ENCODE results near the gene SRXN1.

Gene SRXN1

DNA sequence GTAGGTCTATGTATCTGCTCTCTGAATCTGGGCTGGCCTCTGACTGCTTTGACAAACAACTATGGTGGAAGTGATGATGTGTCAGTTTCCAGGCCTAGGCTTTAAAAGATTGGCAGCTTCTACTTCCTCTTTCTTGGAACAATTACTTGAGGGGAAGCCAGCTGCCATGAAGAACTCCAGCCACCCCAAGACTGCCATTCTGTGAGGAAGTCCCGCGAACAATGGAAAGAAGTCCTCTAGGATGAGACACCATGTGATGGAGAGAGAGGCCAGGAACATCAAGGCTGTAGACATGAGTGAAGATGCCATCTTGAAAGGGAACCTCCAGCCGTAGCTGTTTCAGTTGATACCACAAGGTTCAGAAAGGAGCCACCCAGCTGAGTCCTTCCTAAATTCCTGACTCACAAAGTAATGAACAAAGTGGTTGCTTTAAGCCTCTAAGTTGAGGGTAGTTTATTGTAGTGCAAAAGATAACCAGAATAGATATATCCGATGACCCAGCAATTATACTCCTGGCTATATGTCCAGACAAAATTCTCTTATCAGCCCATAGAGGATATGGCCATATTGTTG, 27.6 kb downstream of the SRXN1 start:
- WGBS, result 96% methylated on average over 3 of the region's 4 CpGs
- no peaks in the 10 kb centered on the region for H3K27me3 ChIP-seq (ENCODE audit: insufficient read depth, low read length)

DNA sequence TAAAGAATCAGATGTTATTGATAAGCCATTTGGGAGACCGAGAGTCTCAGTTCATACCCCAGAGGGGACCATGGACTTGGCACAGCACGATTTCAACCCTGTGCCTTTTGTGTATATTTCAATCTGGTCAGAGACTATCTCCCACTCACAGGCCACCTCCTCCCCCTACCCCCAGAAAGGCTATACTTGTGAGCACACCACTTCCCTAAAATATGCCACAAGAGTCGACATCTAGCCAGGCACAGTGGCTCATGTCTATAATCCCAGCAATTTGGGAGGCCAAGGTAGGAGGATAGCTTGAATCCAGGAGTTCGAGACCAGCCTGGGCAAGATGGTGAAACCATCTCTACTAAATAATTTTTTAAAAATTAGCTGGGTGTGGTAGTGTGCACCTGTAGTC, 29.3 kb downstream of the SRXN1 start:
- no peak overlapping the region for H3K27ac ChIP-seq (ENCODE audit: low read depth, low read length)
- no peaks in the 10 kb centered on the region for H3K9me3 ChIP-seq (ENCODE audit: insufficient read depth, low read depth, low read length)
- 0 out of 2 replicates have a peak, but pooled peaks cover 4% of the 10 kb centered on the region for H3K4me1 ChIP-seq (ENCODE audit: insufficient read depth, low read length)
- no peaks in the 10 kb centered on the region for H3K27me3 ChIP-seq (ENCODE audit: insufficient read depth, low read length)
- 76% methylated on average over 4 of the region's 4 CpGs for WGBS
- H3K9ac ChIP-seq (ENCODE audit: low read depth, low read length), result no peak overlapping the region
- H3K36me3 ChIP-seq (ENCODE audit: insufficient read depth, low read length), result no peaks in the 10 kb centered on the region
- no peak overlapping the region for H3K4me3 ChIP-seq (ENCODE audit: low read length)

More for the DNA sequence above, 27.6 kb downstream of the SRXN1 start:
- Histone ChIP-seq H3K4me1 (ENCODE audit: insufficient read depth, low read length) (0 out of 2 replicates have a peak, but pooled peaks cover 4% of the 10 kb centered on the region), H3K36me3 (ENCODE audit: insufficient read depth, low read length) (no peaks in the 10 kb centered on the region), H3K27ac (ENCODE audit: low read depth, low read length) (no peak overlapping the region), H3K9ac (ENCODE audit: low read depth, low read length) (no peak overlapping the region), H3K4me3 (ENCODE audit: low read length) (no peak overlapping the region), H3K9me3 (ENCODE audit: insufficient read depth, low read depth, low read length) (no peaks in the 10 kb centered on the region)

- WGBS, result 37% methylated on average over 4 of the region's 4 CpGs
- Histone ChIP-seq H3K9me3 (ENCODE audit: insufficient read depth, low read depth, low read length) (no peaks in the 10 kb centered on the region), H3K27ac (ENCODE audit: low read depth, low read length) (no peak overlapping the region), H3K27me3 (ENCODE audit: insufficient read depth, low read length) (no peaks in the 10 kb centered on the region), H3K4me1 (ENCODE audit: insufficient read depth, low read length) (0 out of 2 replicates have a peak, but pooled peaks cover 4% of the 10 kb centered on the region), H3K9ac (ENCODE audit: low read depth, low read length) (no peak overlapping the region), H3K36me3 (ENCODE audit: insufficient read depth, low read length) (no peaks in the 10 kb centered on the region), H3K4me3 (ENCODE audit: low read length) (no peak overlapping the region)
Observed at GRCh38 chr20:623021-623420, 30.0 kb downstream of the SRXN1 start.

DNA sequence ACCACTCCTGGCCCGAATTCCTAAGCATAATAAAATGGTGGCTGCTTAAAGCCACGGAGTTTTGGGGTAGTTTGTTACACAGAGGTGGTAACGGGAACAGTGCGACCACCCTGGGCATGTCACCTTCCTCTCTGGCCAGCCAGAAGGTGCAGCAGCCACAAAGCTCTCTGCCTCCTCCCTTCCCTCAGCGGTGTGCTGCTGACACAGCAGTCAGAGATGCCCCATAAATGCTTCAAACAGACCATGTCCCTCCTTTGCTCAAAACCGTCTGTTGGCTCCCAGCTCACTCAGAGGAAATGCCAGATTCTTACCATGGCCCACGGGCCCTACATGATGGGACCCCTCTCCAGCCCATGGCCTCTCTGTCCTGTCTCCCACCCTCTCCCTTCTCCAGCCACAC, 30.8 kb downstream of the SRXN1 start:
- Histone ChIP-seq H3K9ac (ENCODE audit: low read depth, low read length) (no peak overlapping the region), H3K4me3 (ENCODE audit: low read length) (no peak overlapping the region), H3K27me3 (ENCODE audit: insufficient read depth, low read length) (no peaks in the 10 kb centered on the region), H3K9me3 (ENCODE audit: insufficient read depth, low read depth, low read length) (0 out of 2 replicates have a peak, but pooled peaks cover 3% of the 10 kb centered on the region), H3K4me1 (ENCODE audit: insufficient read depth, low read length) (0 out of 2 replicates have a peak, but pooled peaks cover 4% of the 10 kb centered on the region), H3K27ac (ENCODE audit: low read depth, low read length) (no peak overlapping the region), H3K36me3 (ENCODE audit: insufficient read depth, low read length) (no peaks in the 10 kb centered on the region)
- 89% methylated on average over 7 of the region's 7 CpGs for WGBS

GRCh38 chr20:621125-621756, 31.8 kb downstream of the SRXN1 start:
- H3K27ac ChIP-seq (ENCODE audit: low read depth, low read length), result no peak overlapping the region
- H3K4me3 ChIP-seq (ENCODE audit: low read length), result no peak overlapping the region
- H3K27me3 ChIP-seq (ENCODE audit: insufficient read depth, low read length), result no peaks in the 10 kb centered on the region
- H3K4me1 ChIP-seq (ENCODE audit: insufficient read depth, low read length), result 0 out of 2 replicates have a peak, but pooled peaks cover 4% of the 10 kb centered on the region
- H3K9me3 ChIP-seq (ENCODE audit: insufficient read depth, low read depth, low read length), result 0 out of 2 replicates have a peak, but pooled peaks cover 3% of the 10 kb centered on the region
- 46% methylated on average over 5 of the region's 5 CpGs for WGBS
- H3K9ac ChIP-seq (ENCODE audit: low read depth, low read length), result no peak overlapping the region
- no peaks in the 10 kb centered on the region for H3K36me3 ChIP-seq (ENCODE audit: insufficient read depth, low read length)

GRCh38 chr20:620246-620645, 32.8 kb downstream of the SRXN1 start:
- Histone ChIP-seq H3K36me3 (ENCODE audit: insufficient read depth, low read length) (no peaks in the 10 kb centered on the region), H3K27ac (ENCODE audit: low read depth, low read length) (no peak overlapping the region), H3K9me3 (ENCODE audit: insufficient read depth, low read depth, low read length) (0 out of 2 replicates have a peak, but pooled peaks cover 3% of the 10 kb centered on the region), H3K9ac (ENCODE audit: low read depth, low read length) (no peak overlapping the region), H3K4me3 (ENCODE audit: low read length) (no peak overlapping the region), H3K4me1 (ENCODE audit: insufficient read depth, low read length) (0 out of 2 replicates have a peak, but pooled peaks cover 4% of the 10 kb centered on the region), H3K27me3 (ENCODE audit: insufficient read depth, low read length) (no peaks in the 10 kb centered on the region)
- 78% methylated on average over 7 of the region's 7 CpGs for WGBS

DNA sequence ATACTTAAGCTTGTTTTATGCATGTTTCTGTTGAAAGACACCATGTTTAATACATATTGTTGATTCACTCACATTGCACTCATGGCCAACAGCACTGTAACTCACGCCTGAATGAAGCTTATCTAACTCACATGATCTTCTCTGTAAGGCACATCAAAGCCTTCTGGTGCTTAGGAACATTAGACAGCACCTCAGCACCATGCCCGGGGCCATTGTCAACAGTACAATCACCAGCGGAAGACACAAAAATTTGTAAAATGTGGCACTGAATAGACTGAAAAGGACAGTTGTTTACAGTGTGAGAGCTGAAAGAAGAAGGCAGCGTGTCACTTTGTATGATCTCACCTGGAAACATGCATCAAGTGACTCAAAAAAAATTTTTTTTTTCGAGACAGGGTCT, 34.0 kb downstream of the SRXN1 start:
- 92% methylated on average over 5 of the region's 5 CpGs for WGBS
- Histone ChIP-seq H3K9me3 (ENCODE audit: insufficient read depth, low read depth, low read length) (0 out of 2 replicates have a peak, but pooled peaks cover 3% of the 10 kb centered on the region), H3K4me3 (ENCODE audit: low read length) (no peak overlapping the region), H3K36me3 (ENCODE audit: insufficient read depth, low read length) (no peaks in the 10 kb centered on the region), H3K9ac (ENCODE audit: low read depth, low read length) (no peak overlapping the region), H3K4me1 (ENCODE audit: insufficient read depth, low read length) (0 out of 2 replicates have a peak, but pooled peaks cover 4% of the 10 kb centered on the region), H3K27ac (ENCODE audit: low read depth, low read length) (no peak overlapping the region), H3K27me3 (ENCODE audit: insufficient read depth, low read length) (no peaks in the 10 kb centered on the region)

DNA sequence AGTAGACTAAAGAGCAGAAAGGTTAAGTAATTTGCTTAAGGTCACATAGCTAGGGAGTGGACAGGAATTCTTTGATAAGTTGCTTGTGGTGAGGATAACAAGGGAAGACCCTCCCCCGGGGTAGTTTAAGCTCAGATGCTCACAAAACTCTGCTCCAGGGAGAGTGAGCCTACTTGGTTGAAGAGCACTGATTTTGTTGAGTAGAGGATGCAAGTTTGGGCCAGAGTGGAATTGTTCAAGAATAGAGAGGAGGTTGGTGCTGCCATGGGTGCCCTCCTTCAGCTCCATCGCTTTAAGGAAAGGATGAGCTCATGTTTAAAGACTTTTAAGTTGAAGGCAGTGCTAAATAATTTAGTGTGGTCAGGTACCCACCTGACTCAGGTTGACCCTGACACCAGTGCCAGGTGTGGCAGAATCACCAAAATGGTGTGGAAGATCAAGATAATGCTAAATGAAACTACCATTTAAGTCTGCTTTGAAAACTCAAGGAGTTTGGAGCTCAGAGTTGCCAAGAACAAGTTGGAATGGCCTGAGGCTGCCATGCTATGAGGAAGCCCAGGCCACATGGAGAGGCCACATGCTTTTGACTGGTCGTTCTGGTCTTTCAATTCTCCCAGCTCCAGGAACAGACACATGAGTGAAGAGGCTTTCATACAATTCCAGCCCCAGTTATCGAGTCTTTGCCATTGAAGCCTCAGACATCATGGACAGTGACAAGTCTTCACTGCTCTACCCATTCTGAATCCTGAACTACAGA, 34.9 kb downstream of the SRXN1 start:
- Histone ChIP-seq H3K36me3 (ENCODE audit: insufficient read depth, low read length) (no peaks in the 10 kb centered on the region), H3K4me1 (ENCODE audit: insufficient read depth, low read length) (0 out of 2 replicates have a peak, but pooled peaks cover 4% of the 10 kb centered on the region), H3K9me3 (ENCODE audit: insufficient read depth, low read depth, low read length) (0 out of 2 replicates have a peak, but pooled peaks cover 3% of the 10 kb centered on the region), H3K27ac (ENCODE audit: low read depth, low read length) (no peak overlapping the region), H3K4me3 (ENCODE audit: low read length) (no peak overlapping the region), H3K27me3 (ENCODE audit: insufficient read depth, low read length) (0 out of 2 replicates have a peak, but pooled peaks cover 3% of the 10 kb centered on the region), H3K9ac (ENCODE audit: low read depth, low read length) (no peak overlapping the region)
- 93% methylated on average over 4 of the region's 4 CpGs for WGBS

DNA sequence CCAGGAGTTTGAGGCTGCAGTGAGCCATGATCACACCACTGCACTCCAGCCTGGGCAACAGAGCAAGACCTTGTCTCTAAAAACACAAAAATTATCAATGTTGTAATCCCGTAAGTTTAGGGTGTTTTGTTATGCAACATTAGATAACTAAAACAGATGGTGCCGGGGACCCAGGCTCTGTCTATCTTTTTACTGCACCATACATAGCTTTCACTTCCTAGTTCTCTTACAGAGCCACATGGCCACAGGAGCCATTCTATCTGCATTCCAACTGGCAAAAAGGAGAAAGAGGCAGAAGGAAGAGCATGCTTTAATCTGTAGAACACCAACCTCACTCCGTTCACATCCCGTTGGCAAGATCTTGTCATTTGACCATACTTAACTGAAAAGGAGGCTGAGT, 37.5 kb downstream of the SRXN1 start:
- H3K4me1 ChIP-seq (ENCODE audit: insufficient read depth, low read length), result peaks cover 14% of the 10 kb centered on the region
- 0 out of 2 replicates have a peak, but pooled peaks cover 3% of the 10 kb centered on the region for H3K9me3 ChIP-seq (ENCODE audit: insufficient read depth, low read depth, low read length)
- no peak overlapping the region for H3K27ac ChIP-seq (ENCODE audit: low read depth, low read length)
- no peak overlapping the region for H3K4me3 ChIP-seq (ENCODE audit: low read length)
- no peak overlapping the region for H3K9ac ChIP-seq (ENCODE audit: low read depth, low read length)
- no peaks in the 10 kb centered on the region for H3K36me3 ChIP-seq (ENCODE audit: insufficient read depth, low read length)
- H3K27me3 ChIP-seq (ENCODE audit: insufficient read depth, low read length), result peaks cover 25% of the 10 kb centered on the region
- WGBS, result 97% methylated on average over 3 of the region's 4 CpGs

GRCh38 chr20:611843-612185, 41.2 kb downstream of the SRXN1 start:
- Histone ChIP-seq H3K36me3 (ENCODE audit: insufficient read depth, low read length) (no peaks in the 10 kb centered on the region; the same call in 1 of the 2 replicates), H3K27ac (ENCODE audit: low read depth, low read length) (no peak overlapping the region), H3K4me3 (ENCODE audit: low read length) (no peak overlapping the region), H3K4me1 (ENCODE audit: insufficient read depth, low read length) (peaks cover 14% of the 10 kb centered on the region), H3K9me3 (ENCODE audit: insufficient read depth, low read depth, low read length) (no peaks in the 10 kb centered on the region), H3K27me3 (ENCODE audit: insufficient read depth, low read length) (peaks cover 44% of the 10 kb centered on the region), H3K9ac (ENCODE audit: low read depth, low read length) (no peak overlapping the region)
- WGBS, result 40% methylated on average over 8 of the region's 8 CpGs

All from HUES64 (cell line).